Activated CD4-positive, alpha-beta T cell treated with anti-CD3 and anti-CD28 coated beads for 24 hours (primary cell): ENCODE data around the gene SYMPK.

Experiments
- DNase-seq, 2 donors: peaks; one replicate each; pipeline ENCODE4 v3.0.0-alpha.2; 2020; ENCODE audit warnings: low read depth in 2 of 2

SYMPK gene

DNA sequence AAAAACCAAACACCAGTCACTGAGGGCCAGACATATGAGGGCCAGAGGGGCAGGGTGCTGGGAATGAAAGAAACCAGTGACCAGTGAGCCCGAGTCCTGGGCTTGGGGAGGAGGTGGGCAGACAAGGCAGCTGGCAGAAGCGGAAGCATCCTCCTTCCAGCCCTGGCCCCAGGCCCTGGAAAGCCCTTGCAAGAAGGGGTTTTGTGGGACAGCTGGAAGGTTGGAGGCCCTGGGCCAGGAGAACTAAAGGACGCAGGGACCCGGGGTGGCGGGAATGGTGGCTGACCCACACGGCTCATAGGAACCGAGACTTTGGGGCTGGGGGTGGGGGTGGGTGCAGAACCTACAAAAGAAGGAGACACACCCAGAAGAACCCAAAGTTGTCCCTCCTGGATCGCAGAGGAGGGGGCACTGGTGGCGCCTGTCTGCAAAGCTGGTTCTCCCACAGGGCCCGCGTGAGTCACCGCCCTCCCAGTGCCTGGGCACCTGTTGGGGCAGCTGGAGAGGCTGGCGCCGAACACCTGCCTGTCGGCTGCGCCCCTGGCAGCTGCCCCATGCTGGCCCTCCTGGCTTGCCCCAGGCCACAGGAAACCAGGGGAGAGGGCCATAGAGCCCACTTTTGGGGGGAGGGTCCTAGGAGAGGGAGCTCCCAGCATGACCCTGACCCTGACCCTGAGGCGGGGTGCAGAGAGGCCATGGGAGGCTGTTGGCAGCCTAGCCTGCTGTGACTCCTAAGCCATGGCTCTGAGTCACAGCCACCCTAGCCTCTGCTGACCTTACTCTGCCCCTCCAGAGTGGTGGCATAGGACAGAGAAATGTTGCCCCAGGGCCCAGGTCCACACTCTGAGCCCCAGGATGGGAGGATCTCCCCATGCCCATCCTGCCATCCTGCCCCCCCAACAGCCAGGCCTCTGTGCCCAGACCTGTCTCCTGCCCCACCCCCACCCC, 81.5 kb downstream of the SYMPK start:
- DNase-seq = no peak

DNA sequence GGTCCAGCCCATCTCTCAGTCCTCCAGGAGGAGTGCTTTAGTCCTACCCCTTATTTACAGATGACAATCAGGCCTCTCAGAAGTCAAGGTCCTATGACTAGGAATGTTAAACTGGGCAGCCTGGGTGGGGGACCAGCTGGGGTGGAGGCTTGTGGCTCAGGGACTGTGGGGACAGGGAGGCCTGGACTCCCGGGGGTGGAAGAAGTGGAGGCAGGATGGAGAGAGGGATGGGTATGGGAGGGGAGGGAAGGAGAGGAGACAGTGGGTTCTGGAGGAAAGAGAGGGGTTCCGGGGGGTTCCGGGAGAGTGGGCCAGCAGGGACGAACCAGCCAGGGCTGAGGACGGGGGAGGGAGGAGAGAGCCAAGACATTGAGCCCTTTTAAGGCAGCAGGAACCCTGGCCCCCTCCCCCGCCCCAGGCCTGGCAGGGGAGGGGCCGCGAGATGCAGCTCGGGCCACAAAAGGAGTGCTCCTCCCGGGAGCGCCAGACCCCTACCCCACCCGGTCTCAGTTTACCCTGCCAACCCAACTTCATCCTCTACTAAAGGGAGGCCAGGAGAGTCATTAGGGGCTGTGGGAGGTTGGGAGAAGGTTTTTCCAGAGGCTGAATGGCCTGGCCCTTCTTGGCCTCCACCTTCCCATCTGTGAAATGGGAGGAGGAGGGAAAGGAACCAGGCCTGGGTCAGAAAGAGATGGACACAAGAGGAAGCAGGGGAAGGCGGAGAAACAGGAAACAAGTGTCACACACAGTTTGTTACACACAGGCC, 82.3 kb downstream of the SYMPK start:
- DNase-seq = no peak

DNA sequence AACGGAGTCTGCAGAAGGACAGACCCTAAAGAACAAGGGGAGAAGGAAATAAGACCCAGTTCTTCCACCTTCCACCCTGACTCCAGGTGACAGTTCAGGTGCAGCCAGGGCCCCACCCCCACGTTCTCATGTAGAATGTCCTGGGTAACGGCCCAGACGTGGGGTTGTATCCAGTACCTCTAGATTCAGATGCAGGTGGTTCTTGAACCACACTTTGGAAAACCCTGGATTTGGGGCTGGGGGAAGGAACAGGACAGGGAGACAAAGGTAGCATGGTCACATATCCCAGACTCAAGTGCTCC, 82.8 kb downstream of the SYMPK start:
- no peak for DNase-seq

DNA sequence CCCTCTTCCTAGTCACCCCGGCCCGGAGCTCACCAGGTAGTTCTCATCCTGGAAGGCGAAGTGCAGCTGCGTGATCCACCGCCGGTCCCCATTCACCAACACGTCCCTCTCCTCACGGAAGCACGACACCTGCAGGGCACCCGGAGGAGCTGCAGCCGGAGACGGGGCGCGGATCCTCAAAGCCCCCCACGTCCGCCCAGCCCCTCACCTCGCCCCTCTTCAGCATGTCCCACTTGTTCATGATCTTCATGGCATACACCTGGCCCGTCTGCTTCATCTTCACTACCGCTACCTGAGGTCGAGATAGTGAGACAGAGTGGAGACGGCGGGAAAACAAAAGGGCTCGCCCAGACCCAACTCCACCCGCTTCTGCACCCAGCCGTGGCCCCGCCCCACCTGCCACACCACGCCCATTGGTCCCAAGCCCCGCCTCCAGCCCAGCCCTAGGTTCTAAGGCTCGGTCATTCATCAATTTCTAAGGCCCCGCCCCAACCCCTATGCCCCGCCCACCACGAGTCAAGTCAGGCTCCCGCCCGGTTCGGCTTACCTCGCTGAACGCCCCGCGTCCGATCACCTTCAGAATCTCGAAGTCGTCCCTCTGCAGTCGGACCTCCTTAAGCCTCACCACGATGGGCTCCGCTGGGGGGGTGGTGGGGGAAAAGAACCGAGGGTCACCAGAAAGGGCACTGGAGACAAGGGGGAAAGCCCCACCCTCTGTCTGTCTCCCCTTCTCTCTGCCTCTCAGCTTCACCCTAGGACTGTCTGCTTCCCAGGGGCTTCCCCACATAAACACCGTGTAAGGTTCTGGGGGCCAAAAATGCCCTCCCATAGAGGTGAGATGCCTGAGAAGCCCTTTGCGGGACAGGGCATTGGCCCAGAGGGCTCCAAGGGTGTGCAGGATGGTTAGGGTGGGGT, 83.5 kb downstream of the SYMPK start:
- peak; percentile 86 to 97 for DNase-seq

DNA sequence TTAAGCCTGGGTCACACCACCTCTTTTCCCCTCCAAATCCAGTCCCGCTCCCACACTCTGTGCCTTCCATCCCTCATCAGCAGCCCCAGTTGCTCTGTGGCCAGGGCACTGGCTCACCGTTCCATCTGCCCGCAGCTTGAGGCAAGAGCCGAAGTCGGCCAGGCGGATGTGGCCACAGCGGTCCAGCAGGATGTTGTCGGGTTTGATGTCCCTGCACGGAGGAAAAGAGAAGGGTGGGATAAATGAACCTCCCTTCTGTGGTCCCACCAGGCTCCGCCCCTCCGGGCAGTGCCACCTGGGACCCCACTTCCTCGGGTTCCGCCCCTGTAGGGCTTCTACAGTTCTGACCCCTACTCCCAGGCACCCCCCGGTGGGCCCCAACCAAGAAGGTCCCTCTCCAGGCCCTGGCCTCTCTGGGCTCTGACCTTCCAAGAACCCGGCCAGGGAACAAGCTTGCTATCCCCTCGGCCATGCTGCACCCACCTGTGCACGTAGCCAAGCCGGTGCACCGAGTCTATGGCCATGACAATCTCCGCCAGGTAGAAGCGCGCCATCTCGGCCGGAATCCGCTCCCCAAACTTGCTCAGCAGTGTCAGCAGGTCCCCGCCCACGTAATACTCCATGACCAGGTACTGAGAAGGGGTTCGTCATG, 84.8 kb downstream of the SYMPK start:
- no peak for DNase-seq

DNA sequence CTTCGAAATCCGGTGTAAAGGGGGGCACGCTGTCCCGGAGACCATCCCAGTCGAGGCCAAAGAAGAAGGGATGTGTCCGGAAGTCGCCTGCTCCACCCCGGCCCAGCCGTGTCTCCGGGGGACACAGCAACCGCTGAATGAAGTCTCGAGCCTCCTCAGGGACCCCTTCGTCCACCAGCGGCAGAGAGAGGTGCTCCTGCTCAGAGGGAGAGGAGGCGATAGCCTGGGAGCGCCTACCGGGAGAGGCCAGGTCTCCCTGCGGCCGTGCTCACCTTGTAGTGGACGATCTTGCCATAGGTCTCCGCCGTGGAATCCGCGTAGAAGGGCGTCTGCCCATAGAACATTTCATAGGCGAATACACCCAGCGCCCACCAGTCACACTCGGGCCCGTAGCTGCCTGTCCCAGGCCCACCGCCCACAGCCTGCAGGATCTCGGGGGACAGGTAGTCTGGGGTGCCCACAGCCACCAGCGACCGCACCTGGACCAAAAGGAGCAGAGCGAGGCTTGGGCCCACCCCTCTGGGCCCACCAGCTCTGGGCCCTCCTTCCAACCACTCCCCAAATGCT, 85.5 kb downstream of the SYMPK start:
- DNase-seq = no peak

DNA sequence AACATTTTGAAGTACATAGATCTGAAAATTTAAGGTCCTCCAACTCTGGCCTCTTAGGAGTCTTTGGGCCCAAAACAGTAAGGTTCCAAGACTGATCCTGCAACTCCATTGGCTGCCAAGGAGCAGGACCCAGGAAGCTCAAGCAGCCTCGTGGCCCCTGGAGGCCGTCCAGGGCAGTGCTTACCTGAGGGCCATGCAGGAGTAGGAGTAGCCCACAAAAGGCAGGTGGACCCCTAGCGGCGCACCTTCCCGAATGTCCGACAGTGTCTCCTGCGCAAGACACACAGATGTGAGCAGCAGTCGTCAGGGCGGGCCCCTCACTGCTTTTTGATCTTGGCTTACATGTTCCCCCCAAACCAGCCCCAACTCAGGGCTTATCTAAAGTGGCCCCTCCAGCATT, 88.2 kb downstream of the SYMPK start:
- no peak for DNase-seq

DNA sequence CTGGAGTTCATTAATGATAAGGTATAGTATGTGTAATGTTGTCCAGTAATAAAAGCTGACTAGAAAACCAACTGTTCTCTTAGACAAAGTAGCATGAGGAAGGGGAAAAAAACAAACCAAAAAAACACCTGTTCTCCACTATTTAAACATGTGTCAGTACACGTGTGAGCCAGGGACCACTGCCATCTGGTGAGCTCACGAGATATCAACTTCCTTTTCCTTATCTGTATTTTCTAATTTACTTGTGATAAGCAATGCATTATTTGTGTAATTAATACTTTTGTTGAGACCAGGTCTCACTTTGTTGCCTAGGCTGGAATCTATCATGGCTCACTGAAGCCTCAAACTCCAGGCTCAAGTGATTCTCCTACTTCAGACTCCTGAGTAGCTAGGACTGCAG, 89.6 kb downstream of the SYMPK start:
- DNase-seq = no peak

DNA sequence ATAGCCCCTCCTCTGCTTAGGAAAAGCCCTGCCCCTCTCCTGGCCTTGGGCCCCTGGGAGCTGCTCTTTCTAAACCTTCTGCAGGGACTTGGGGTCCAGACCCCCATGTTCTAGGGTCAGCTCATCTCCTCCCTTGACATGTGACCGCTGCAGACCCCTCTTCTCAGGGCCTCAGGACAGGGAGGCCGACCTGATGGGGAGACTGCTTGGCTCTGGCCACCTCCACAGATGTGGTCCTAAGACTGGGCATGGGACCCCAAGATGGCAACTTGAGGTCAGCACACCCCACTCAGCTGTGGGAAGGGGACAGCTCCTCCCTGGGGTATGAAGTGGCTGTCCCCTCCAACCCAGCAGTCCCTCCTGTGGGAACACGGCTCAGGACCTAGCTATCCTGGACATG, 90.0 kb downstream of the SYMPK start:
- DNase-seq = no peak

DNA sequence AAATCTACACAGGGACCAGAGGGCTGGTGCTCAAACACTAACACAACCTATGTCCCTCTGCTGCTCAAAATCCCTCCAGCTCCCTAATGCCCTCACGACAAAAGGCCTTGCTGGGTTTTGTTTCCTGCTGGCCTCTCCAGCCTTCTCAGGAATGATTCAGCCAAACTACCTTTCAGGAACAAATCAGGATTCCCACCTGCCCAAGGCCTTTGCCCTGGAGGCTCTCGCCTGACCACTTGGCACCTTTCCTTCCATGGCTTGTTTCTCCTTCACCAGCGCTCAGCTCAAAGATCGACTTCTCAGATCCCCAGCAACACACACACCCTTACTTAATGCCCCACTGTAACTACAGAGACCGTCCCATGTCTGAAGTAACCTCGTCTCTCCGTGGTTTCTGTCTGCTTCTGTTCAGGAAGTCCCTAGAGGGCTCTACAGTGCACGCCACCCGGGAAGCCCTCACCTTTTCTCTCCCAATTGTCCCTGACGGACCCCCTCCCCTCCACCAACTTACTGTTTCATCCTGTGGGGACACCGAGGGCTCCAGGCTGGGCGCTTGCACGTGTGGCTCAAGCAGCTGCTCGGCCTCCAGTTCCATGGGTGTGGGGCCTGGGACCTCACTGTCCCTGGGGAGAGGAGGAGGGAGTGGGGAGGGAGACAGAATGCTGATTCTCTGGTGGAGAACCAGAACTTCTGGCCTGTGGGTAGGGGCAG, 90.7 kb downstream of the SYMPK start:
- DNase-seq = no peak

DNA sequence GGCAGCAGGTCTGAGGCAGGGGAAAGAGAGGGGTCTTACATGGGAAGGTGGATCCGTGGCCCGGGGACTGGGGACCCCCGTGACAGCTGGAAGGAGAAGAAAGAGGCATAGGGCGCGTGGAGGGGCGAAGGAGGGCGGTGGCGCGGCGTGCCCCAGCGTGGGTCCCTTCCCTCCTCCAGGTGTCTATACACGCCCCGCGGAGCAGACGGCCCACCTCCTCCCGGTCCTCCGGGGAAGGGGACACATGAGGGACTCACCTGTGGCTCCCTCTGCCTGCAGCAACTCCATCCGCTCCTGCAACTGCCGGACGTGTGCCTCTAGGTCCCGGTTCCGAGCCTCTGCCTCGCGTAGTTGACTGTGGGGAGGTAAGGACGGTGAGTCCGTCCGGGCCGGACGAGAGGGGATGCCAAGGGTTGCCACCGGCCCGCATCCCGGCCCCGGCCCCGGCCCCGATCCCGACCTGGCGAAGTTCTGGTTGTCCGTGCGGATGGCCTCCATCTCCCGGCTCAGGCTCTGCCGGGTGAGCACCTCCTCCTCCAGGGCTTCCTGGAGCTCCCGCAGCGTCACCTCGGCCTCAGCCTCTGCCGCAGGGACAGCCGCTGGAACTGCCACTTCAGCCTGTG, 91.5 kb downstream of the SYMPK start:
- no peak for DNase-seq

DNA sequence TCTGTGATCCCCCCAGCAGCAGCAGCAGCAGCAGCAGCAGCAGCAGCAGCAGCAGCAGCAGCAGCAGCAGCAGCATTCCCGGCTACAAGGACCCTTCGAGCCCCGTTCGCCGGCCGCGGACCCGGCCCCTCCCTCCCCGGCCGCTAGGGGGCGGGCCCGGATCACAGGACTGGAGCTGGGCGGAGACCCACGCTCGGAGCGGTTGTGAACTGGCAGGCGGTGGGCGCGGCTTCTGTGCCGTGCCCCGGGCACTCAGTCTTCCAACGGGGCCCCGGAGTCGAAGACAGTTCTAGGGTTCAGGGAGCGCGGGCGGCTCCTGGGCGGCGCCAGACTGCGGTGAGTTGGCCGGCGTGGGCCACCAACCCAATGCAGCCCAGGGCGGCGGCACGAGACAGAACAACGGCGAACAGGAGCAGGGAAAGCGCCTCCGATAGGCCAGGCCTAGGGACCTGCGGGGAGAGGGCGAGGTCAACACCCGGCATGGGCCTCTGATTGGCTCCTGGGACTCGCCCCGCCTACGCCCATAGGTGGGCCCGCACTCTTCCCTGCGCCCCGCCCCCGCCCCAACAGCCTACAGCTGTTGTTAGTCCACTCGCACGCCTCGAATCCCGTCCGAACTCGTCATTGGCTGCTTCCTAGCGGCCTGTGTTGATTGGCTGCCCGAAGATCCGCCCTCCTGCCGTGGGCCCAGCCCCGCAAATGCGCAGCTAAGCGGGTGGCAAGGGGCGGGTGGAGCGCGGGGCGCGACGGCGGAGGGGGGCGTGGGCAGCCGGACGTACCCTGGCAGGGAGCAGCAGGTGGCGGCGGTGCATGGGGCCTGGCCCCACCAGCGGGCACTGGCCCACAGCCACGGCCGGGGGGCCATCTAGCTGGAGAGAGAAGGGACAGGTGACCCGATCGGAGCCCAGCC, 92.5 kb downstream of the SYMPK start:
- peak; percentile 81 to 82 for DNase-seq

DNA sequence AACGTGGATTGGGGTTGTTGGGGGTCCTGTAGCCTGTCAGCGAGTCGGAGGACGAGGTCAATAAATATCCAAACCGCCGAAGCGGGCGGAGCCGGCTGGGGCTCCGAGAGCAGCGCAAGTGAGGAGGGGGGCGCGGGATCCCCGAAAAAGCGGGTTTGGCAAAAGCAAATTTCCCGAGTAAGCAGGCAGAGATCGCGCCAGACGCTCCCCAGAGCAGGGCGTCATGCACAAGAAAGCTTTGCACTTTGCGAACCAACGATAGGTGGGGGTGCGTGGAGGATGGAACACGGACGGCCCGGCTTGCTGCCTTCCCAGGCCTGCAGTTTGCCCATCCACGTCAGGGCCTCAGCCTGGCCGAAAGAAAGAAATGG, 93.1 kb downstream of the SYMPK start:
- no peak for DNase-seq

DNA sequence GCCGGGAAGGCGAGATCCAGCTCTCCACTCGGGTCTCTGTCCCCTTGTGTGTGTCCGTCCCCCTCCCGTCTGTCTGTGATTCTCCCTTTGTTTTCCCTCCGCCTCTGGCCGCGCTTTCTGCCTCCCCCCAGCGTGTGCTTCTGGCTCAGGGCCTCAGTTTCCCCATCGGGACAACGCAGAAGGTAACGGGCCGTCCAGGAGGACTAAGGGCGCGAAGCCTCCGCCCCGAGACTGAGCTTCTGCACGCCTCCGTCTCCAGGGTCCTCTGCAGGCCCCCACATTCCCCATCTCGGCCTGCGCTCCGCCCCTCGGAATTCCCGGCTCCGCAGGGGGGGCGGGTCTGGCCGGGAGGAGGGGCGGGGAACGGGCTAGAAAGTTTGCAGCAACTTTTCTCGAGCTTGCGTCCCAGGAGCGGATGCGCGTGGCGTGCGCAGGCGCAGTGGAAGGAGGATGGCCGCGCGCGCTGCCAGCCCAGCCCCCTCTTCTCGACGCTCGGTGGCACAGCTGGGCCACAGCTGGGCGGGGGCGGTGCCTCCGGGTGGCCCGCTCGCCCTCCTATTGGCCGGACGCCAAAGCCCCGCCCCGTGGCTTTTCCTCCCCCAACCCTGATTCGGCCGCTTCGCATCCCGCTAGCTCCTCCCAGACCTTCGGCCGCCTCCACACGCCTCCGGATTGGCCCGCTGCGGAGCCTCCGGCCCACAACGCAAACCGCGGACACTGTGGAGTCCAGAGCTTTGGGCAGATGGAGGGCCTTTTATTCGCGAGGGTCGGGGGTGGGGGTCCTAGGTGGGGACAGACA, 93.8 kb downstream of the SYMPK start, which contains the start of gene SIX5:
Gene SIX5, minus strand, starts transcription at position 269 of the 799 bp plus-strand sequence. CDS start 408 bp downstream, outside the sequence.
- peak; percentile 91 to 94 for DNase-seq

DNA sequence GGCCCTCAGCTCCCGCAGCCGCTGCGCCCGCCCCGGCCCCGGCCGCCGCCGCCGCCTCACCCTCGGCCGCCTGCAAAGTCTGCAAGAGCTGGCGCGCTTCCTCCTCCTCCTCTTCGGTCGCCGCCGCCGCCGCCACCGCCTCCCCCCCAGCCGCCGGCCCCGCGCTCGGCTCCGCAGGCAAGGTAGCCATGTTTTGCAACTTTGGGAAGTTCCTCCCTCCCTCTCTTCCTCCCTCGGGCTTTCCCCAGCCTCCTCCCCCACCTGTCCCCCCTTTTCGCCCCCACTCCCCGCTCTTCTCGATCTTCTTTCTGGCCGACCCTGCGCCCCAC, 94.3 kb downstream of the SYMPK start:
- DNase-seq = no peak

DNA sequence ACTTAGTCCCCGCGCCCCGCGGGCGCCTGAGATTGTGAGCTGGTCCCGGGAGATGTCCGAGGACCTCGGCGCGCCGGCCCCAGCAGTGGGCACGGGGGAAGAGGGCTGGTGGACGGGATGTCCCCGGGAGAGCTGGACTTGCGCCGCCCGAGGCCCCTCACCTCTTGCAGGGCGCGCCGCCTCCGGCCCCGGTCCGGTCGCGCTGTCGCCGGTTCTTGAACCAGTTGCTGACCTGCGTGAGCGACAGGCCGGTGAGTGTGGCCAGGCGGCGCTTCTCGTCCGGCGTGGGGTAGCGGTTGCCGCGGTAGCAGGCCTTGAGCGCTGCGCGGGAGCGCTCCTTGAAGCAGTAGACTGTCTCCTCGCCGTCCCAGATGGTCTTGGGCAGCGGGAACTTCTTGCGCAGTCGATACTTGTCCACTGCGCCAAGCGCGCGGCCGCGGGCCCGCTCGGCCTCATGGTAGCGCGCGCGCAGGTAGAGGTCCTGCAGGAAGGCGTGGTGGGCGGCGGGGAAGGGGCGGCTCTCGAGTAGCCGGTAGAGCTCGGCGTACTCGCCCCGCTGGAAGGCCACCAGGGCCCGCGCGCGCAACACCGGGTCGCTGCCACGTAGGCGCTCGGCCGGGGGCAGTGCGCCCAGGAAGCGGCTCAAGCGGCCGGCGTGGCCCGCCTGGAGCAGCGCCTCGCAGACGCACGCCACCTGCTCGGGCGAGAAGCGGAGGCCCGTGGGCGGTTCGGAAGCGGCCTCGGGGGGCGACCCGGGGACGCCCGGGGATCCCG, 94.9 kb downstream of the SYMPK start:
- no peak for DNase-seq

DNA sequence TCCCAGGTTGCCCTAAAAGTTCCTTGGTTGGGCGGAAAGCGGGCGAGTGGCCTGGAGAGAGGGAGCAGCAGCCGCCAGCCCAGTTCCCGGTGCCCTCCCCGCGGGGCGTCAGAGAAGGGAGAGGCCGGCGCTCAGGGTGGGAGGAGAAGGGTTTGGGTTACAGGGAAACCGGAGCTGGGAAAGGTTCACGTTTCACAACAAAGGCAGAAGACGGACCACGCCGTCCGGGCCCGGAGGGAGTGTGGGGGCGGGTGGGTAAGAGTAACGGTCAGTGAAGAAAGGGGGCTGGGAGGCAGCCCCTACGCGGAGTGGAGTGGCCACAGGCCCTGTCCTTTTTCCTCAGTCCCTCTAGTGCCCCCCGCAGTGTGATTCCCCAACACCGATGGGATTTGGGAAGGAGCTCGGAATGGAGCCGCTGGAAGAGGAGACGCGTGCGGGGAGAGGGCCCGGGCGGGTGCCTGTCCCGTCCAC, 95.5 kb downstream of the SYMPK start:
- DNase-seq = no peak
